HEK293 (cell line): Measurements from ENCODE around the gene TSR3.

Experiments
- CTCF ChIA-PET: fragments of 350-600 bp; formaldehyde crosslinking; extraction: SDS; loops from one replicate; lab custom pipeline; 2021; ENCODE audit warnings: antibody characterized with exemption; lab: Yijun Ruan, JAX
- POLR2A ChIA-PET: fragments of 300-600 bp; formaldehyde crosslinking; extraction: SDS; loops from one replicate; lab custom pipeline; 2020; ENCODE audit warnings: antibody characterized with exemption, inconsistent platforms; lab: Yijun Ruan, JAX
- H3K27ac ChIP-seq: fragments of 200-500 bp; sonication (Bioruptor generic); 2 replicates; pipeline ENCODE4 v1.5.1; 2014; ENCODE audit warnings: low read depth, low read length, control low read depth, inconsistent platforms; ENCODE audit errors: extremely low read depth
- H3K36me3 ChIP-seq, 2 experiments: fragments of 200-500 bp in 1 of 2; sonication (Bioruptor generic) in 1 of 2; 1 replicate in 1 of 2; 2 replicates in 1 of 2; pipeline ENCODE4 v1.5.1; 2014 to 2017; ENCODE audit warnings: inconsistent platforms in 2 of 2, low read length in 2 of 2; ENCODE audit not compliant: control insufficient read depth in 2 of 2, insufficient read depth in 1 of 2
- H3K4me1 ChIP-seq: fragments of 200-500 bp; sonication (Bioruptor generic); 2 replicates; pipeline ENCODE4 v1.5.1; 2014; ENCODE audit warnings: mild to moderate bottlenecking, low read length, inconsistent platforms; ENCODE audit not compliant: control insufficient read depth, insufficient read depth
- H3K4me3 ChIP-seq: 2 replicates; pipeline ENCODE4 v1.5.1; 2011; ENCODE audit warnings: low read depth, mild to moderate bottlenecking, control low read depth, low read length, moderate library complexity
- H3K9me3 ChIP-seq: fragments of 200-500 bp; sonication (Bioruptor generic); 2 replicates; pipeline ENCODE4 v1.5.1; 2014; ENCODE audit warnings: low read depth, low read length, inconsistent platforms; ENCODE audit not compliant: control insufficient read depth, insufficient read depth
- GLI2 ChIP-seq: fragments of 450-650 bp; formaldehyde crosslinking; IDR thresholded peaks from 2 replicates; pipeline ENCODE4; 2017; ENCODE audit warnings: missing biosample characterization, missing genetic modification characterization, low read depth, borderline replicate concordance
- HOXA7 ChIP-seq: sonication (generic); formaldehyde crosslinking; IDR thresholded peaks from 2 replicates; pipeline ENCODE4 v1.8.1; 2022; ENCODE audit warnings: missing genetic modification reagents, borderline replicate concordance
- MYNN ChIP-seq: fragments of 450-650 bp; formaldehyde crosslinking; IDR thresholded peaks from 2 replicates; pipeline ENCODE4 v1.5.1; 2016; ENCODE audit warnings: missing biosample characterization, missing genetic modification characterization, borderline replicate concordance
- PRDM1 ChIP-seq: fragments of 450-650 bp; formaldehyde crosslinking; IDR thresholded peaks from 2 replicates; pipeline ENCODE4; 2016; ENCODE audit warnings: missing biosample characterization, missing genetic modification characterization
- SETDB1 ChIP-seq: IDR thresholded peaks from one replicate; pipeline ENCODE4 v1.6.1; 2017; ENCODE audit warnings: mild to moderate bottlenecking, low read length, moderate library complexity, mixed read lengths; ENCODE audit not compliant: insufficient read length
- TCF7L2 ChIP-seq: IDR thresholded peaks from 2 replicates; pipeline ENCODE4 v1.6.1; 2011; ENCODE audit warnings: low read depth, mild to moderate bottlenecking, inconsistent platforms, low read length, moderate library complexity, borderline replicate concordance
- YY1 ChIP-seq: fragments of 450-650 bp; formaldehyde crosslinking; IDR thresholded peaks from 2 replicates; pipeline ENCODE4 v1.5.1; 2018; ENCODE audit warnings: missing biosample characterization, missing genetic modification characterization
- ZBTB7A ChIP-seq: fragments of 450-650 bp; formaldehyde crosslinking; IDR thresholded peaks from 2 replicates; pipeline ENCODE4 v1.5.1; 2016; ENCODE audit warnings: low read depth, missing biosample characterization, missing genetic modification characterization
- ZIC2 ChIP-seq: fragments of 450-650 bp; formaldehyde crosslinking; IDR thresholded peaks from 2 replicates; pipeline ENCODE4 v1.5.1; 2016; ENCODE audit warnings: missing biosample characterization, missing genetic modification characterization
- ZNF10 ChIP-seq: fragments of 450-650 bp; formaldehyde crosslinking; IDR thresholded peaks from 2 replicates; pipeline ENCODE4 v1.5.1; 2017; ENCODE audit warnings: missing biosample characterization, missing genetic modification characterization
- ZNF133 ChIP-seq: fragments of 450-650 bp; formaldehyde crosslinking; IDR thresholded peaks from 2 replicates; pipeline ENCODE4 v1.5.1; 2016; ENCODE audit warnings: missing biosample characterization, missing genetic modification characterization
- ZNF211 ChIP-seq: fragments of 450-650 bp; formaldehyde crosslinking; IDR thresholded peaks from 2 replicates; pipeline ENCODE4 v1.5.1; 2016; ENCODE audit warnings: low read depth, missing biosample characterization, missing genetic modification characterization
- ZNF221 ChIP-seq: fragments of 450-650 bp; formaldehyde crosslinking; IDR thresholded peaks from 2 replicates; pipeline ENCODE4 v1.5.1; 2017; ENCODE audit warnings: missing biosample characterization, missing genetic modification characterization, borderline replicate concordance
- ZNF239 ChIP-seq: fragments of 450-650 bp; formaldehyde crosslinking; IDR thresholded peaks from 2 replicates; pipeline ENCODE4 v1.5.1; 2016; ENCODE audit warnings: missing biosample characterization, missing genetic modification characterization
- ZNF24 ChIP-seq: fragments of 450-650 bp; formaldehyde crosslinking; IDR thresholded peaks from 2 replicates; pipeline ENCODE4 v1.5.1; 2016; ENCODE audit warnings: missing biosample characterization, missing genetic modification characterization
- ZNF292 ChIP-seq: fragments of 450-650 bp; formaldehyde crosslinking; IDR thresholded peaks from 2 replicates; pipeline ENCODE4 v1.5.1; 2016; ENCODE audit warnings: low read depth, missing biosample characterization, missing genetic modification characterization, borderline replicate concordance
- ZNF394 ChIP-seq: fragments of 450-650 bp; formaldehyde crosslinking; IDR thresholded peaks from 2 replicates; pipeline ENCODE4 v1.5.1; 2016; ENCODE audit warnings: missing biosample characterization, missing genetic modification characterization, mild to moderate bottlenecking, moderate library complexity, borderline replicate concordance
- ZNF548 ChIP-seq: fragments of 450-650 bp; formaldehyde crosslinking; IDR thresholded peaks from 2 replicates; pipeline ENCODE4 v1.5.1; 2016; ENCODE audit warnings: missing biosample characterization, missing genetic modification characterization
- ZNF600 ChIP-seq: fragments of 450-650 bp; formaldehyde crosslinking; IDR thresholded peaks from 2 replicates; pipeline ENCODE4 v1.5.1; 2016; ENCODE audit warnings: missing biosample characterization, missing genetic modification characterization
- ZNF677 ChIP-seq: fragments of 450-650 bp; IDR thresholded peaks from 2 replicates; pipeline ENCODE4 v1.5.0; 2018; ENCODE audit warnings: missing biosample characterization, mild to moderate bottlenecking, missing genetic modification characterization, moderate library complexity
- ZNF830 ChIP-seq: fragments of 450-650 bp; IDR thresholded peaks from 2 replicates; pipeline ENCODE4 v1.5.0; 2018; ENCODE audit warnings: missing biosample characterization, missing genetic modification characterization, low read depth, mild to moderate bottlenecking, moderate library complexity
- ZNF843 ChIP-seq: fragments of 450-650 bp; formaldehyde crosslinking; IDR thresholded peaks from 2 replicates; pipeline ENCODE4 v1.5.1; 2016; ENCODE audit warnings: missing biosample characterization, missing genetic modification characterization
- TF ChIP-seq, protein P1 (sequence below): fragments of 450-650 bp; formaldehyde crosslinking; IDR thresholded peaks from 2 replicates; pipeline ENCODE4 v1.5.1; 2017; ENCODE audit warnings: missing biosample characterization, mild to moderate bottlenecking, missing genetic modification characterization, moderate library complexity
- TF ChIP-seq, protein P2 (sequence below): fragments of 450-650 bp; formaldehyde crosslinking; IDR thresholded peaks from 2 replicates; pipeline ENCODE4 v1.5.1; 2016; ENCODE audit warnings: missing biosample characterization, missing genetic modification characterization
- TF ChIP-seq, protein P3 (sequence below): fragments of 450-650 bp; formaldehyde crosslinking; IDR thresholded peaks from 2 replicates; pipeline ENCODE4 v1.5.1; 2016; ENCODE audit warnings: missing biosample characterization, missing genetic modification characterization

TSR3 gene

DNA sequence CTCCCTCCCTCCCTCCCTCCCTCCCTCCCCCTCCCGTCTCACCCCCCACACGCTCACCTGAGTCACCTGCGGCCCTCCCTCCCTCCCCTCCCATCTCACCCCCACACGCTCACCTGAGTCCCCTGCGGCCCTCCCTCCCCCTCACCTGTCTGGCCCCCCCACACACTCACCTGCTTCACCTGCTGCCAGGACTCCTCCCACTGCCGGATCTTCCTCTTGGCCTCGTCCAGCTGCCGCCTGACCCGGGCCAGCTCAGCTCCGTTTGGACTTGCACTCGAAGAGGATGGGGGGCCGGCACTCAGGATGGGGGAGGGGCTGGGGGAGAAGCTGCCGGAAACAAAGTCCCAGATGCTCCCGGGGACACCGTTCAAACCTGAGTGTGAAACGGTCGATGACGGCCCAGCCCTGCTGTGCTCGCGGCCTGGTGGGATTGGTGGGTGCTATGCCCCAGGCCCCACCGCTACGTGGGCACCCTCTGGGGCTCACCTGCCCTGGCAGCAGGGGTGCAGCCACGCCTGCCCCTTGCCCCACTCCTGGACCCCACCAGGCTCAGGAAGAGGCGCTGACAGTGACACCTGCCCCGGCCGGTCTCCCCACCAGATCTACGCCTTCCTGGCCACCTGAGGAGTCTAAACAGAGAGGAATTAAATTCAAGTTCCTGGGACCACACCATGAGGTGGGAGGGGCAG lies 16.0 kb upstream of the TSR3 start:
- CTCF ChIA-PET: no interaction called here
- no peak overlapping the region for H3K4me3 ChIP-seq
- TF ChIP-seq ZNF239 (tag by site-specific recombination): no peak
- TF ChIP-seq ZNF548 (tag by site-specific recombination): no peak
- TF ChIP-seq ZNF221: no peak
- no peak for TF ChIP-seq ZBTB7A
- no peak for TF ChIP-seq YY1 (tag by site-specific recombination)
- no peak for TF ChIP-seq HOXA7
- TF ChIP-seq SETDB1: no peak
- TF ChIP-seq ZNF830: no peak
- no peak for TF ChIP-seq GLI2
- TF ChIP-seq MYNN (tag by site-specific recombination): no peak
- no peak for TF ChIP-seq ZNF677 (tag by site-specific recombination)
- no peak for TF ChIP-seq ZNF24 (tag by site-specific recombination)
- TF ChIP-seq PRDM1 (tag by site-specific recombination): no peak
- TF ChIP-seq ZNF133 (tag by site-specific recombination): no peak
- no peak for TF ChIP-seq ZNF843
- TF ChIP-seq TCF7L2: no peak
- TF ChIP-seq, protein P1, sequence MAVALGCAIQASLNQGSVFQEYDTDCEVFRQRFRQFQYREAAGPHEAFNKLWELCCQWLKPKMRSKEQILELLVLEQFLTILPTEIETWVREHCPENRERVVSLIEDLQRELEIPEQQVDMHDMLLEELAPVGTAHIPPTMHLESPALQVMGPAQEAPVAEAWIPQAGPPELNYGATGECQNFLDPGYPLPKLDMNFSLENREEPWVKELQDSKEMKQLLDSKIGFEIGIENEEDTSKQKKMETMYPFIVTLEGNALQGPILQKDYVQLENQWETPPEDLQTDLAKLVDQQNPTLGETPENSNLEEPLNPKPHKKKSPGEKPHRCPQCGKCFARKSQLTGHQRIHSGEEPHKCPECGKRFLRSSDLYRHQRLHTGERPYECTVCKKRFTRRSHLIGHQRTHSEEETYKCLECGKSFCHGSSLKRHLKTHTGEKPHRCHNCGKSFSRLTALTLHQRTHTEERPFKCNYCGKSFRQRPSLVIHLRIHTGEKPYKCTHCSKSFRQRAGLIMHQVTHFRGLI (tag by site-specific recombination): no peak
- TF ChIP-seq, all 188 proteins: peak for 0
- H3K9me3 ChIP-seq: no peaks in the 10 kb centered on the region
- peaks cover 0 to 62% of the 10 kb centered on the region in 2 experiments; a peak in 2 of 3 replicates for H3K36me3 ChIP-seq
- POLR2A ChIA-PET: interaction anchor here (0.6 kb wide), 1 partner anchor 133 kb away, joined by 4 read pairs; no protein-coding TSS in a partner anchor
- no peak overlapping the region for H3K27ac ChIP-seq
- H3K4me1 ChIP-seq: no peaks in the 10 kb centered on the region

DNA sequence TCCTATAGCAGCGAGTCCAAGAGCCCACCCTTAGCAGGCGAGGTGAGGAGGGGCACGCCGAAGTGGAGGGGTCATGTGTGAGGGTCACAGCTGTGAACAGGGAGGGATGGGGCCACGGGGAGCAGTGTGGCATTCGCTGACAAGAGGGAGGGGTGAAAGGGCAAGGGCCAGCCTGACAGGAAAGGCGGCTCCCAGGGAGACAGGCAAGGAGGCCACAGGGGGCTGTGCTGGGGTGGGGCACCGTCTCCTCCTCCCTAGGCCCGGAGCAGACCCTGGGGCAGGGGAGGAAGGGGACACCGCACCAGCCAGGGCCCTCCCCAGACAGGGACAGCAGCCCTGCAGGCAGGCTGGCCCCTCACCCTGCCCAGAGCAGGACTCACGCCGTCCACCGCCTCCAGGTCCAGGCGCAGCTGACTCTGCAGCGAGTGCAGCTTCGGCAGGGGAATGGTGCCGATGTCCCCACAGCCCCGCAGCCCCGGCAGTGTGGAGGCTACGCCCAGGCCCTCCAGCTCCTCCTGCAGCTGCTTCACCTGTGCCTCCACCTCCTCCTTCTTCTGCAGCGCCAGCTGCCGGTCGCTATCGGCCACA lies 15.1 kb upstream of the TSR3 start:
- POLR2A ChIA-PET: interaction anchor here (0.6 kb wide), 1 partner anchor 17 kb away, joined by 4 read pairs; no protein-coding TSS in a partner anchor
- no peaks in the 10 kb centered on the region for H3K9me3 ChIP-seq
- H3K4me3 ChIP-seq: no peak overlapping the region
- H3K27ac ChIP-seq: no peak overlapping the region
- CTCF ChIA-PET: no interaction called here
- TF ChIP-seq ZNF211 (tag by site-specific recombination) (no peak), ZNF10 (0 out of 2 replicates have a peak, but pooled peaks have one; percentile 34), ZNF394 (tag by site-specific recombination) (0 out of 2 replicates have a peak, but pooled peaks have one; percentile 25), ZNF600 (tag by site-specific recombination) (no peak)
- no peaks in the 10 kb centered on the region for H3K4me1 ChIP-seq
- peaks cover 0 to 70% of the 10 kb centered on the region in 2 experiments; a peak in 2 of 3 replicates for H3K36me3 ChIP-seq

DNA sequence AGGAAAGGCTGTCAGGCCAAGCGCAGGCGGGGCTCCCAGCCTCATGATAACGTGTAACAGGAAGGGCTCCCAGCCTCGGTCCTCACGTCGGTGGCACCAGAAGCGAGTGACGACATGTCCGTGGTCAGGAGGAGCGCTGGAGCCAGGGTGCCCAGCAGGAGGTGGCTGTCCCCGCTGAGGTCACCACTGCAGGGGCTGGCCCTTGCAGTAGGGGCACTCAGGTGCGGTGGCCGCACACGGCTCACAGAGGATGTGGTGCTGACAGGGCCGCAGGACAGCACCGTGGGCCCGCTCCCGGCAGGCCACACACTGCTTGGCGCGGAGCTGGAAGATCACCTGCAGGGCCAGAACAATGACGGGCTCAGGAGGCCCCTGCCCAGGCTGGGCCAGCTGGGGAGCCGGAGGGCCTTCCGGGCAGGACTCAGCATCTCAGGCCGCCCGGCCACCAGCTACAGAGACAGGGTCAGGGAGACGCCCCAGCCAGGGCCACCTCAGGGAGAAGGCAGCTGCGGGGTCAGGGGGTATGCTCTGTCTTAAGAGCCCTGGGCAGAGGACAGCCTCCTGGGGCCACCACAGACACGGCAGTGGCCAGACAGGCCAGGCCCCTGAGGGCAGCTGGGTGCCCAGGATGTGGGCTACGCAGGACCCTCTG lies 14.5 kb upstream of the TSR3 start:
- TF ChIP-seq, protein P2, sequence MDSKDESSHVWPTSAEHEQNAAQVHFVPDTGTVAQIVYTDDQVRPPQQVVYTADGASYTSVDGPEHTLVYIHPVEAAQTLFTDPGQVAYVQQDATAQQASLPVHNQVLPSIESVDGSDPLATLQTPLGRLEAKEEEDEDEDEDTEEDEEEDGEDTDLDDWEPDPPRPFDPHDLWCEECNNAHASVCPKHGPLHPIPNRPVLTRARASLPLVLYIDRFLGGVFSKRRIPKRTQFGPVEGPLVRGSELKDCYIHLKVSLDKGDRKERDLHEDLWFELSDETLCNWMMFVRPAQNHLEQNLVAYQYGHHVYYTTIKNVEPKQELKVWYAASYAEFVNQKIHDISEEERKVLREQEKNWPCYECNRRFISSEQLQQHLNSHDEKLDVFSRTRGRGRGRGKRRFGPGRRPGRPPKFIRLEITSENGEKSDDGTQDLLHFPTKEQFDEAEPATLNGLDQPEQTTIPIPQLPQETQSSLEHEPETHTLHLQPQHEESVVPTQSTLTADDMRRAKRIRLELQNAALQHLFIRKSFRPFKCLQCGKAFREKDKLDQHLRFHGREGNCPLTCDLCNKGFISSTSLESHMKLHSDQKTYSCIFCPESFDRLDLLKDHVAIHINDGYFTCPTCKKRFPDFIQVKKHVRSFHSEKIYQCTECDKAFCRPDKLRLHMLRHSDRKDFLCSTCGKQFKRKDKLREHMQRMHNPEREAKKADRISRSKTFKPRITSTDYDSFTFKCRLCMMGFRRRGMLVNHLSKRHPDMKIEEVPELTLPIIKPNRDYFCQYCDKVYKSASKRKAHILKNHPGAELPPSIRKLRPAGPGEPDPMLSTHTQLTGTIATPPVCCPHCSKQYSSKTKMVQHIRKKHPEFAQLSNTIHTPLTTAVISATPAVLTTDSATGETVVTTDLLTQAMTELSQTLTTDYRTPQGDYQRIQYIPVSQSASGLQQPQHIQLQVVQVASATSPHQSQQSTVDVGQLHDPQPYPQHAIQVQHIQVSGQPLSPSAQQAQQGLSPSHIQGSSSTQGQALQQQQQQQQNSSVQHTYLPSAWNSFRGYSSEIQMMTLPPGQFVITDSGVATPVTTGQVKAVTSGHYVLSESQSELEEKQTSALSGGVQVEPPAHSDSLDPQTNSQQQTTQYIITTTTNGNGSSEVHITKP (tag by site-specific recombination): no peak
- no peak for TF ChIP-seq ZNF830
- peak; percentile 48 for TF ChIP-seq ZIC2 (tag by site-specific recombination)
- TF ChIP-seq, protein P3, sequence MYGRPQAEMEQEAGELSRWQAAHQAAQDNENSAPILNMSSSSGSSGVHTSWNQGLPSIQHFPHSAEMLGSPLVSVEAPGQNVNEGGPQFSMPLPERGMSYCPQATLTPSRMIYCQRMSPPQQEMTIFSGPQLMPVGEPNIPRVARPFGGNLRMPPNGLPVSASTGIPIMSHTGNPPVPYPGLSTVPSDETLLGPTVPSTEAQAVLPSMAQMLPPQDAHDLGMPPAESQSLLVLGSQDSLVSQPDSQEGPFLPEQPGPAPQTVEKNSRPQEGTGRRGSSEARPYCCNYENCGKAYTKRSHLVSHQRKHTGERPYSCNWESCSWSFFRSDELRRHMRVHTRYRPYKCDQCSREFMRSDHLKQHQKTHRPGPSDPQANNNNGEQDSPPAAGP (tag by site-specific recombination): no peak
- TF ChIP-seq ZNF292 (tag by site-specific recombination): no peak
- peak; percentile 61; the same call in 1 of the 2 replicates for TF ChIP-seq ZNF600 (tag by site-specific recombination)
- TF ChIP-seq, all 188 proteins: peak for 2
- H3K4me3 ChIP-seq: no peak overlapping the region
- peaks cover 2 to 69% of the 10 kb centered on the region in 2 experiments; a peak in 2 of 3 replicates for H3K36me3 ChIP-seq
- H3K27ac ChIP-seq: no peak overlapping the region
- ChIA-PET POLR2A (interaction anchor here (0.6 kb wide), 1 partner anchor 17 kb away, joined by 4 read pairs; no protein-coding TSS in a partner anchor), CTCF (interaction anchor here (4.0 kb wide), 1 partner anchor 12 kb away, joined by 30 read pairs; no protein-coding TSS in a partner anchor)
- H3K4me1 ChIP-seq: no peaks in the 10 kb centered on the region
- H3K9me3 ChIP-seq: no peaks in the 10 kb centered on the region
